Vagina (tissue), 2 donors: ENCODE measurements around the gene RFX4. TPM values are rescaled to one million over a fixed set of nuclear protein-coding genes. Genes with fewer than 3 reads are reported as not detected.

Experiments used
- DNase-seq, 2 donors: peaks; one replicate each; pipeline ENCODE4 v3.0.0-alpha.2; 2017; ENCODE audit errors: extremely low spot score in 2 of 2
- H3K27ac ChIP-seq: fragments of 200-600 bp; sonication (generic); one replicate; pipeline ENCODE4 v1.5.1; 2019
- H3K27me3 ChIP-seq: fragments of 200-600 bp; sonication (generic); one replicate; pipeline ENCODE4 v1.5.1; 2019
- H3K36me3 ChIP-seq, 2 donors: fragments of 200-600 bp; sonication (generic); one replicate each; pipeline ENCODE4 v1.5.1; 2017 to 2019
- H3K4me1 ChIP-seq: fragments of 200-600 bp; sonication (generic); one replicate; pipeline ENCODE4 v1.5.1; 2019
- H3K4me3 ChIP-seq, 2 donors: fragments of 200-600 bp; sonication (generic); 1 replicate in 1 of 2; 2 replicates in 1 of 2; pipeline ENCODE4 v1.5.1; 2016 to 2019
- H3K9me3 ChIP-seq: fragments of 200-600 bp; sonication (generic); one replicate; pipeline ENCODE4 v1.5.1; 2019
- CTCF ChIP-seq, 3 experiments: fragments of 450-650 bp in 2 of 3; fragments of 200-600 bp in 1 of 3; sonication (generic) in 1 of 3; IDR thresholded peaks; one replicate each; pipeline ENCODE4 v1.5.1; 2017 to 2019; ENCODE audit warnings: antibody characterized with exemption in 3 of 3, mild to moderate bottlenecking in 2 of 3, moderate library complexity in 2 of 3
- POLR2A ChIP-seq, 2 donors: fragments of 450-650 bp; IDR thresholded peaks; one replicate each; pipeline ENCODE4 v1.6.1; 2017; ENCODE audit warnings: antibody characterized with exemption in 2 of 2, mild to moderate bottlenecking in 2 of 2, moderate library complexity in 2 of 2
- POLR2AphosphoS5 ChIP-seq, 2 donors: sonication (generic); formaldehyde crosslinking; IDR thresholded peaks; one replicate each; pipeline ENCODE4 v1.9.0; 2017; ENCODE audit warnings: antibody characterized with exemption in 2 of 2, mild to moderate bottlenecking in 2 of 2, low read depth in 1 of 2; ENCODE audit not compliant: insufficient read depth in 1 of 2
- intact Hi-C: fragments of 100-400 bp; cut with DNase I; formaldehyde crosslinking; loops from one replicate; pipeline ENCODE4 v1.15.1; 2023
- total RNA-seq: library from RNA; depleted of rRNA; stranded (reverse); fragments of >200 nt; gene quantifications from one replicate; pipeline ENCODE4 v1.2.3, GENCODE V29; 2016

RFX4 gene
- total RNA-seq, 1 donor from 2014 or later = not detected

- no peaks in the 10 kb centered on the region for H3K9me3 ChIP-seq
- no peak overlapping the region for H3K27ac ChIP-seq
- no peak overlapping the region for H3K4me3 ChIP-seq
- no peaks in the 10 kb centered on the region for H3K36me3 ChIP-seq
- H3K4me1 ChIP-seq = no peaks in the 10 kb centered on the region
- TF ChIP-seq POLR2A (IDR thresholded peaks at IDR 0.05) (no peak), POLR2AphosphoS5 (IDR thresholded peaks at IDR 0.05; ENCODE audit: insufficient read depth in 1 of 2, low read depth in 1 of 2) (no peak), CTCF (IDR thresholded peaks at IDR 0.05) (no peak)
- peak in 1 of 2 donors; percentile 18 for DNase-seq
- H3K27me3 ChIP-seq = no peaks in the 10 kb centered on the region
- intact Hi-C loops = no loop called here
Measured at GRCh38 chr12:106673141-106673540, 90.3 kb downstream of the RFX4 start.

- no peaks in the 10 kb centered on the region for H3K9me3 ChIP-seq
- no peak for DNase-seq
- H3K27ac ChIP-seq = no peak overlapping the region
- no peaks in the 10 kb centered on the region for H3K4me1 ChIP-seq
- no peaks in the 10 kb centered on the region for H3K27me3 ChIP-seq
- H3K4me3 ChIP-seq = no peak overlapping the region
- TF ChIP-seq POLR2AphosphoS5 (IDR thresholded peaks at IDR 0.05; ENCODE audit: insufficient read depth in 1 of 2, low read depth in 1 of 2) = no peak
- no peak for TF ChIP-seq CTCF (IDR thresholded peaks at IDR 0.05)
- TF ChIP-seq POLR2A (IDR thresholded peaks at IDR 0.05) = no peak
- intact Hi-C loops = no loop called here
- no peaks in the 10 kb centered on the region for H3K36me3 ChIP-seq
Measured at GRCh38 chr12:106675651-106676435, 93.0 kb downstream of the RFX4 start.

- Histone ChIP-seq H3K4me3 (no peak overlapping the region), H3K27ac (no peak overlapping the region), H3K27me3 (no peaks in the 10 kb centered on the region)
Measured at GRCh38 chr12:106679574-106679973, 96.8 kb downstream of the RFX4 start.

GRCh38 chr12:106680280-106680679, 97.5 kb downstream of the RFX4 start:
- no peaks in the 10 kb centered on the region for H3K4me1 ChIP-seq
- no peak overlapping the region for H3K27ac ChIP-seq
- H3K27me3 ChIP-seq = no peaks in the 10 kb centered on the region
- DNase-seq = no peak
- no peak for TF ChIP-seq POLR2AphosphoS5 (IDR thresholded peaks at IDR 0.05; ENCODE audit: insufficient read depth in 1 of 2, low read depth in 1 of 2)
- TF ChIP-seq CTCF (IDR thresholded peaks at IDR 0.05) = no peak
- TF ChIP-seq POLR2A (IDR thresholded peaks at IDR 0.05) = no peak
- H3K4me3 ChIP-seq = no peak overlapping the region
- intact Hi-C loops = no loop called here
- H3K9me3 ChIP-seq = no peaks in the 10 kb centered on the region
- H3K36me3 ChIP-seq = no peaks in the 10 kb centered on the region

More at GRCh38 chr12:106679574-106679973, 96.8 kb downstream of the RFX4 start:
- H3K4me1 ChIP-seq = no peaks in the 10 kb centered on the region
- intact Hi-C loops = no loop called here
- no peak for TF ChIP-seq CTCF (IDR thresholded peaks at IDR 0.05)
- no peak for TF ChIP-seq POLR2AphosphoS5 (IDR thresholded peaks at IDR 0.05; ENCODE audit: insufficient read depth in 1 of 2, low read depth in 1 of 2)
- no peak for TF ChIP-seq POLR2A (IDR thresholded peaks at IDR 0.05)
- no peak for DNase-seq
- H3K9me3 ChIP-seq = no peaks in the 10 kb centered on the region
- H3K36me3 ChIP-seq = no peaks in the 10 kb centered on the region

GRCh38 chr12:106681210-106681609, 98.4 kb downstream of the RFX4 start:
- H3K27ac ChIP-seq = no peak overlapping the region
- no peaks in the 10 kb centered on the region for H3K36me3 ChIP-seq
- H3K4me1 ChIP-seq = no peaks in the 10 kb centered on the region
- H3K9me3 ChIP-seq = no peaks in the 10 kb centered on the region
- H3K4me3 ChIP-seq = no peak overlapping the region
- DNase-seq = no peak
- no peaks in the 10 kb centered on the region for H3K27me3 ChIP-seq
- intact Hi-C loops = no loop called here
- TF ChIP-seq POLR2A (IDR thresholded peaks at IDR 0.05) (no peak), POLR2AphosphoS5 (IDR thresholded peaks at IDR 0.05; ENCODE audit: insufficient read depth in 1 of 2, low read depth in 1 of 2) (no peak), CTCF (IDR thresholded peaks at IDR 0.05) (no peak)
